Epithelial cell of esophagus (primary cell): Measurements from ENCODE around the gene AIG1.
A peak's percentile ranks its signal among the peaks of the same experiment; 100 is the strongest.

ENCODE experiments used
- DNase-seq: peaks from one replicate; pipeline ENCODE4 v3.0.0; 2010; ENCODE audit warnings: low read depth
- H3K4me3 ChIP-seq: 2 replicates; pipeline ENCODE4 v1.5.1; 2011; ENCODE audit warnings: mild to moderate bottlenecking, low read length, control low read depth
- TF ChIP-seq, protein P1 (sequence below): IDR thresholded peaks from 2 replicates; pipeline ENCODE4 v1.5.1; 2011; ENCODE audit warnings: low read depth, mild to moderate bottlenecking, low read length, control low read depth, inconsistent platforms; ENCODE audit not compliant: insufficient read depth; ENCODE audit errors: missing control alignments

AIG1 gene

DNA sequence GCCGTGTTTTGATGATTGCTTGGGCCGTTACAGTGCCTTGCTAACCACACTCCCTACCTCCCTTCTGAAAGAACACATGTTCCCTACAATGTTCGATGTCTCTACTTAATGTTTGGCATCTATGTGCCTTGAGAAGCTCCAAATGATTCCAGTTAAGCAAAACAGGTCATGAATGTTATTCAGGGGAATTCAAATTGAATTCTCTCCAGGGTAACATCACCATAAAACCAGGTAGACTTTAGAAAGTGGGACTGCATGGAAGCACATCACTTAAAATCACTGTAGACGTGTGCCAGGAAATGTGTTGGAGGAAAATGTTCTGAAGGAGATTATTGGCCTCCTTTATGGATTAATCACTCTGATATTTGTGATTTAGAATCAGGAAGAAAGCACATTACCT lies 261.7 kb downstream of the AIG1 start:
- TF ChIP-seq, protein P1, sequence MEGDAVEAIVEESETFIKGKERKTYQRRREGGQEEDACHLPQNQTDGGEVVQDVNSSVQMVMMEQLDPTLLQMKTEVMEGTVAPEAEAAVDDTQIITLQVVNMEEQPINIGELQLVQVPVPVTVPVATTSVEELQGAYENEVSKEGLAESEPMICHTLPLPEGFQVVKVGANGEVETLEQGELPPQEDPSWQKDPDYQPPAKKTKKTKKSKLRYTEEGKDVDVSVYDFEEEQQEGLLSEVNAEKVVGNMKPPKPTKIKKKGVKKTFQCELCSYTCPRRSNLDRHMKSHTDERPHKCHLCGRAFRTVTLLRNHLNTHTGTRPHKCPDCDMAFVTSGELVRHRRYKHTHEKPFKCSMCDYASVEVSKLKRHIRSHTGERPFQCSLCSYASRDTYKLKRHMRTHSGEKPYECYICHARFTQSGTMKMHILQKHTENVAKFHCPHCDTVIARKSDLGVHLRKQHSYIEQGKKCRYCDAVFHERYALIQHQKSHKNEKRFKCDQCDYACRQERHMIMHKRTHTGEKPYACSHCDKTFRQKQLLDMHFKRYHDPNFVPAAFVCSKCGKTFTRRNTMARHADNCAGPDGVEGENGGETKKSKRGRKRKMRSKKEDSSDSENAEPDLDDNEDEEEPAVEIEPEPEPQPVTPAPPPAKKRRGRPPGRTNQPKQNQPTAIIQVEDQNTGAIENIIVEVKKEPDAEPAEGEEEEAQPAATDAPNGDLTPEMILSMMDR, result no peak
- DNase-seq, result no peak
- H3K4me3 ChIP-seq, result no peak overlapping the region

GRCh38 chr6:143323729-143324470 lies 263.2 kb downstream of the AIG1 start:
- H3K4me3 ChIP-seq, result no peak overlapping the region
- TF ChIP-seq, protein P1, result no peak
- peak; percentile 47 for DNase-seq

DNA sequence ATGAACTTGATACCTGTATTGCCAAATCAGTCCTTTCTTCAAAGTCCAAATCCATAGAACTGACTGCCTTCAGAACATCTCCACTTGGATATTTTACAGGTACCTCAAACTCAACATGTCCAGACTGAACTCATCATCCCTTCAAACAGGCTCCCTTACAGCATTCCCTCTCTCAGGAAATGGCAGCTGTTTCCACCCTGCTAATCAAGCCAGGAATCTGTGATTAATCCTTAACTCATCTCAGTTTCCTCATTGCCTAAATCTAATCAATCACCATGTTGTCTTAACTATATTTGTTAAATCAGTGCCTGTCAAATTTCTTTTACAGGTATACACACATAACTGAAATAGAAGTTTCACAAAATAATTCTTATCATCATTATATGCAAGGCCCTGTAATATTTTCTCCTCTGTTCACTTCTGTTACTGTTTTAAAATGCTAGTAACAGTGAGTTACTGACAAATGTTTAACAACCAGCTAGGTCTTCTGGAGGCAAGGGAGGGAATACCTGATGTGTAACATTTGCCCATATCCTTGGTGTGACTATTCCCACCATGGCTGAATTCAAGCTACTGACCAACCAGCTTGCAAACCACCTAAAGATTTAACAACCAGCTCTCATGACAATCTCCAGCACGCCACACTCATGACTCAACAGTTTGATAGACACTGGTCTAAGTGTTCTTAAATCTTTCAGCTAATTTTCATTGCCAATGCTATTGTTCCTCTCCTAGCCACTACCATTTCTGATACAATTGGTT lies 264.9 kb downstream of the AIG1 start:
- no peak overlapping the region for H3K4me3 ChIP-seq
- peak; percentile 95 for DNase-seq
- TF ChIP-seq, protein P1, result no peak

DNA sequence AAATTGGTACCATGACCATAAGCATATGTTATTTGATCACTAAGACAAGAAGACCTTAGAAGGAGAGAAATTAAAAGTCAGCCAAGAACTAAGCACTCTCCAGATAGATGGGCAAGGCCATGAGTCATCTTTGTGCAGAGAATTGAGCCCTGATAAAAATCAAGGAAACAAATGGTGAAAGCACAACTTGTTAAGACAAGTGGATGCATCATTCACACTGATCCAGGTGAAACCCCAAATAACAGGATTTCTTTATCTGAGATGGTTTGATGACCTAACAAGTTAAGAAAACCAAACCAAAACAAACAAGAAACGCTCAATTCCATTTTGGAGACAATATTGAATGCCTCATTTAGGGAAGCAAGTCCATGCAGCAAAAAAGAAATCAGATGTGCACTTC lies 268.2 kb downstream of the AIG1 start:
- H3K4me3 ChIP-seq, result no peak overlapping the region
- TF ChIP-seq, protein P1, result no peak
- DNase-seq, result peak; percentile 97

- TF ChIP-seq, protein P1, result no peak
- peak; percentile 86 for DNase-seq
- H3K4me3 ChIP-seq, result no peak overlapping the region
Observed at GRCh38 chr6:143329323-143329722, 268.6 kb downstream of the AIG1 start.

GRCh38 chr6:143331362-143331761 lies 270.7 kb downstream of the AIG1 start:
- no peak for DNase-seq
- H3K4me3 ChIP-seq, result no peak overlapping the region
- TF ChIP-seq, protein P1, result no peak
